GM12878 (cell line): ENCODE results near the gene SUSD6. TPM values are rescaled to one million over a fixed set of nuclear protein-coding genes. Genes with fewer than 3 reads are reported as not detected.

Source experiments
- BCL11A ChIP-seq: IDR thresholded peaks from 2 replicates; pipeline ENCODE4 v1.6.1; 2011; ENCODE audit warnings: low read depth, low read length
- ESRRA ChIP-seq: IDR thresholded peaks from 2 replicates; pipeline ENCODE4 v1.6.1; 2012; ENCODE audit warnings: mild to moderate bottlenecking, low read length, improper control_type of control experiment
- ETV6 ChIP-seq, 2 experiments: fragments of 450-650 bp in 1 of 2; IDR thresholded peaks in 1 of 2; conservative IDR thresholded peaks in 1 of 2; 2 replicates each; pipeline ENCODE4 v1.6.1; 2014; ENCODE audit warnings: antibody characterized with exemption in 1 of 2, borderline replicate concordance in 1 of 2, low read depth in 1 of 2, mild to moderate bottlenecking in 1 of 2, moderate library complexity in 1 of 2
- IKZF2 ChIP-seq, 2 experiments: fragments of 450-650 bp; IDR thresholded peaks; 2 replicates each; pipeline ENCODE4 v1.6.1; 2017; ENCODE audit warnings: mild to moderate bottlenecking in 2 of 2, moderate library complexity in 2 of 2
- KAT2A ChIP-seq: conservative IDR thresholded peaks from 2 replicates; pipeline ENCODE4 v1.6.1; 2011; ENCODE audit warnings: low read depth, low read length; ENCODE audit not compliant: control insufficient read depth
- LARP7 ChIP-seq: fragments of 450-650 bp; IDR thresholded peaks from 2 replicates; pipeline ENCODE4 v1.6.1; 2017; ENCODE audit warnings: mild to moderate bottlenecking
- MYC ChIP-seq: IDR thresholded peaks from 2 replicates; pipeline ENCODE4 v1.6.1; 2011; ENCODE audit warnings: mild to moderate bottlenecking, low read length, moderate library complexity, inconsistent platforms; ENCODE audit not compliant: insufficient read depth, insufficient replicate concordance, insufficient read length, severe bottlenecking
- NR2C1 ChIP-seq: fragments of 450-650 bp; IDR thresholded peaks from 2 replicates; pipeline ENCODE4 v1.6.1; 2017; ENCODE audit warnings: antibody characterized with exemption, mild to moderate bottlenecking, moderate library complexity
- NR2F1 ChIP-seq: fragments of 450-650 bp; conservative IDR thresholded peaks from 2 replicates; pipeline ENCODE4 v1.6.1; 2017; ENCODE audit warnings: mild to moderate bottlenecking
- RUNX3 ChIP-seq: IDR thresholded peaks from 2 replicates; pipeline ENCODE4 v1.6.1; 2012; ENCODE audit warnings: low read length, inconsistent platforms
- STAT3 ChIP-seq: IDR thresholded peaks from 2 replicates; pipeline ENCODE4 v1.6.1; 2011; ENCODE audit warnings: low read depth, low read length, improper control_type of control experiment
- SUPT20H ChIP-seq: IDR thresholded peaks from 2 replicates; pipeline ENCODE4 v1.6.1; 2011; ENCODE audit warnings: low read depth, mild to moderate bottlenecking, low read length, moderate library complexity, borderline replicate concordance; ENCODE audit not compliant: control insufficient read depth
- WRNIP1 ChIP-seq: IDR thresholded peaks from 2 replicates; pipeline ENCODE4 v1.6.1; 2011; ENCODE audit warnings: low read depth, low read length, improper control_type of control experiment, borderline replicate concordance
- ZSCAN29 ChIP-seq: fragments of 450-650 bp; IDR thresholded peaks from 2 replicates; pipeline ENCODE4 v1.6.1; 2017; ENCODE audit warnings: mild to moderate bottlenecking, moderate library complexity
- polyA plus RNA-seq, 11 experiments: library from polyadenylated mRNA; depleted of rRNA in 4 of 11; unstranded in 6 of 11; stranded (reverse) in 5 of 11; fragments of >200 nt; fragmentation: Nextera tagmentation in 4 of 11; fragmentation: Illumina TruSeq in 1 of 11; extraction: Ambion mirVana in 4 of 11; extraction: Trizol in 1 of 11; gene quantifications; 1 replicate in 1 of 11; 2 replicates in 10 of 11; pipeline versions ENCODE4 v1.2.1 to v1.2.3, GENCODE V29; 2011 to 2016; ENCODE audit warnings: inconsistent platforms in 2 of 11, missing spikeins in 2 of 11, low read depth in 1 of 11
- total RNA-seq, 4 experiments: library from RNA; depleted of rRNA in 3 of 4; stranded (reverse); fragments of >200 nt in 3 of 4; fragmentation: Illumina TruSeq in 1 of 4; extraction: Trizol in 1 of 4; gene quantifications; 2 replicates each; pipeline versions ENCODE4 v1.2.1 to v1.2.3, GENCODE V29; 2013 to 2021
- TF ChIP-seq, protein P1 (sequence below): fragments of 450-650 bp; IDR thresholded peaks from 2 replicates; pipeline ENCODE4 v1.6.1; 2017; ENCODE audit warnings: mild to moderate bottlenecking, moderate library complexity
- TF ChIP-seq, protein P2 (sequence below): IDR thresholded peaks from 2 replicates; pipeline ENCODE4 v1.6.1; 2011; ENCODE audit warnings: borderline replicate concordance, low read depth, mild to moderate bottlenecking, moderate library complexity, low read length; ENCODE audit not compliant: insufficient read depth, poor library complexity, severe bottlenecking
- TF ChIP-seq, protein P3 (sequence below): fragments of 450-650 bp; IDR thresholded peaks from 2 replicates; pipeline ENCODE4 v1.6.1; 2018; ENCODE audit warnings: mild to moderate bottlenecking, low read depth, moderate library complexity; ENCODE audit not compliant: partially characterized antibody

SUSD6 gene
- total and polyA plus RNA-seq, 10 of the 15 experiments (the other 5 are each of a cell fraction or from before 2014, with no cell fraction given) = 6.6 to 39.8 (median 20.2) TPM

DNA sequence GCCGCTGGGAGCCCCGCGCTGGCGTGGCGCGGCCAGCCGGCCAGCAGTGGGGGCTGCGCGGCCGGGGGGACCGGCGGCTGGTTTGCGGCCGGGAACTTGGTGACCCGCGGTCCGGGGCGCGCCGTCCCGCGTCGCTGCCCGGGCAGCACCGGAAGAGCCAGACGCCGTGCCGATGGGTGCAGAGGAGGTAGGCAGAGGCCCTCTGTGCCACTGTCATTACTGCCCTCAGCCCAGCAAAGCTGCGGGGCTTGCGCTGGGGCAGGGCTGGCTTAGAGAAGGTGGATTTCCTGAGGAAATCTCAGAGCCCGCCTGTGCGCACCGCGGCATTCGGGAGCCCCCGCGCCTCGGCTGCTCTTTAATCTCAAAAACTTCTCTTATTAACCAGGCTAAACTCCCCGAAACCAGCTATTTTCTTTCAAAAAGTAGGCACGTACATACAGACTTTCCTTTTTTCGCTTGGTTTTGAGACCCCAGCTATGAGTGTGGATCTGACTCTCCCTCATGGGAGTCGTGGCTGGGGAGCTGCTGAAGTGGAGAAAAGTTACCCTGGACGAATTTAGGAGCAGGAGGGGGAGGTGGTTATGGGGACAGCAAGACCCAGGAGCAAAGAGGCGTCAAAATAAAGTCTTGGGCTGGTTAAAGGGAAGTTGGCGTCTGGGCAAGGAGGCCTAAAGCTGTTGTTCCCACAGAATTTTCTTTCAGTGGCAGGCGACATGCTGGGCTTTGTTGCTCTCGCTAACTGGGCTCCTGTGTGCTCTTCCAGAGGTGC lies 802 bp downstream of the SUSD6 start (continued):
- TF ChIP-seq LARP7 = peak; percentile 54
- TF ChIP-seq WRNIP1 = no peak
- TF ChIP-seq NR2C1 = no peak; the same call in 1 of the 2 replicates
- TF ChIP-seq SUPT20H = no peak
- peak; percentile 70 for TF ChIP-seq NR2F1
- TF ChIP-seq RUNX3 = peak; percentile 24; the same call in 1 of the 2 replicates
- TF ChIP-seq, protein P1, sequence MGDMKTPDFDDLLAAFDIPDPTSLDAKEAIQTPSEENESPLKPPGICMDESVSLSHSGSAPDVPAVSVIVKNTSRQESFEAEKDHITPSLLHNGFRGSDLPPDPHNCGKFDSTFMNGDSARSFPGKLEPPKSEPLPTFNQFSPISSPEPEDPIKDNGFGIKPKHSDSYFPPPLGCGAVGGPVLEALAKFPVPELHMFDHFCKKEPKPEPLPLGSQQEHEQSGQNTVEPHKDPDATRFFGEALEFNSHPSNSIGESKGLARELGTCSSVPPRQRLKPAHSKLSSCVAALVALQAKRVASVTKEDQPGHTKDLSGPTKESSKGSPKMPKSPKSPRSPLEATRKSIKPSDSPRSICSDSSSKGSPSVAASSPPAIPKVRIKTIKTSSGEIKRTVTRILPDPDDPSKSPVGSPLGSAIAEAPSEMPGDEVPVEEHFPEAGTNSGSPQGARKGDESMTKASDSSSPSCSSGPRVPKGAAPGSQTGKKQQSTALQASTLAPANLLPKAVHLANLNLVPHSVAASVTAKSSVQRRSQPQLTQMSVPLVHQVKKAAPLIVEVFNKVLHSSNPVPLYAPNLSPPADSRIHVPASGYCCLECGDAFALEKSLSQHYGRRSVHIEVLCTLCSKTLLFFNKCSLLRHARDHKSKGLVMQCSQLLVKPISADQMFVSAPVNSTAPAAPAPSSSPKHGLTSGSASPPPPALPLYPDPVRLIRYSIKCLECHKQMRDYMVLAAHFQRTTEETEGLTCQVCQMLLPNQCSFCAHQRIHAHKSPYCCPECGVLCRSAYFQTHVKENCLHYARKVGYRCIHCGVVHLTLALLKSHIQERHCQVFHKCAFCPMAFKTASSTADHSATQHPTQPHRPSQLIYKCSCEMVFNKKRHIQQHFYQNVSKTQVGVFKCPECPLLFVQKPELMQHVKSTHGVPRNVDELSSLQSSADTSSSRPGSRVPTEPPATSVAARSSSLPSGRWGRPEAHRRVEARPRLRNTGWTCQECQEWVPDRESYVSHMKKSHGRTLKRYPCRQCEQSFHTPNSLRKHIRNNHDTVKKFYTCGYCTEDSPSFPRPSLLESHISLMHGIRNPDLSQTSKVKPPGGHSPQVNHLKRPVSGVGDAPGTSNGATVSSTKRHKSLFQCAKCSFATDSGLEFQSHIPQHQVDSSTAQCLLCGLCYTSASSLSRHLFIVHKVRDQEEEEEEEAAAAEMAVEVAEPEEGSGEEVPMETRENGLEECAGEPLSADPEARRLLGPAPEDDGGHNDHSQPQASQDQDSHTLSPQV = no peak
- TF ChIP-seq MYC = no peak
- TF ChIP-seq, protein P2, sequence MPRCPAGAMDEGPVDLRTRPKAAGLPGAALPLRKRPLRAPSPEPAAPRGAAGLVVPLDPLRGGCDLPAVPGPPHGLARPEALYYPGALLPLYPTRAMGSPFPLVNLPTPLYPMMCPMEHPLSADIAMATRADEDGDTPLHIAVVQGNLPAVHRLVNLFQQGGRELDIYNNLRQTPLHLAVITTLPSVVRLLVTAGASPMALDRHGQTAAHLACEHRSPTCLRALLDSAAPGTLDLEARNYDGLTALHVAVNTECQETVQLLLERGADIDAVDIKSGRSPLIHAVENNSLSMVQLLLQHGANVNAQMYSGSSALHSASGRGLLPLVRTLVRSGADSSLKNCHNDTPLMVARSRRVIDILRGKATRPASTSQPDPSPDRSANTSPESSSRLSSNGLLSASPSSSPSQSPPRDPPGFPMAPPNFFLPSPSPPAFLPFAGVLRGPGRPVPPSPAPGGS = no peak
- no peak for TF ChIP-seq ZSCAN29
- no peak for TF ChIP-seq BCL11A
- TF ChIP-seq, protein P3, sequence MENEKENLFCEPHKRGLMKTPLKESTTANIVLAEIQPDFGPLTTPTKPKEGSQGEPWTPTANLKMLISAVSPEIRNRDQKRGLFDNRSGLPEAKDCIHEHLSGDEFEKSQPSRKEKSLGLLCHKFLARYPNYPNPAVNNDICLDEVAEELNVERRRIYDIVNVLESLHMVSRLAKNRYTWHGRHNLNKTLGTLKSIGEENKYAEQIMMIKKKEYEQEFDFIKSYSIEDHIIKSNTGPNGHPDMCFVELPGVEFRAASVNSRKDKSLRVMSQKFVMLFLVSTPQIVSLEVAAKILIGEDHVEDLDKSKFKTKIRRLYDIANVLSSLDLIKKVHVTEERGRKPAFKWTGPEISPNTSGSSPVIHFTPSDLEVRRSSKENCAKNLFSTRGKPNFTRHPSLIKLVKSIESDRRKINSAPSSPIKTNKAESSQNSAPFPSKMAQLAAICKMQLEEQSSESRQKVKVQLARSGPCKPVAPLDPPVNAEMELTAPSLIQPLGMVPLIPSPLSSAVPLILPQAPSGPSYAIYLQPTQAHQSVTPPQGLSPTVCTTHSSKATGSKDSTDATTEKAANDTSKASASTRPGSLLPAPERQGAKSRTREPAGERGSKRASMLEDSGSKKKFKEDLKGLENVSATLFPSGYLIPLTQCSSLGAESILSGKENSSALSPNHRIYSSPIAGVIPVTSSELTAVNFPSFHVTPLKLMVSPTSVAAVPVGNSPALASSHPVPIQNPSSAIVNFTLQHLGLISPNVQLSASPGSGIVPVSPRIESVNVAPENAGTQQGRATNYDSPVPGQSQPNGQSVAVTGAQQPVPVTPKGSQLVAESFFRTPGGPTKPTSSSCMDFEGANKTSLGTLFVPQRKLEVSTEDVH = no peak
- no peak for TF ChIP-seq STAT3
- TF ChIP-seq ESRRA = no peak
- no peak for TF ChIP-seq ETV6 (conservative IDR thresholded peaks at IDR 0.05 in 1 of 2, IDR thresholded peaks at IDR 0.05 in 1 of 2; ENCODE audit: borderline replicate concordance in 1 of 2, low read depth in 1 of 2)
- peak in 1 of 2 experiments; percentile 43; a peak in 1 of 4 replicates for TF ChIP-seq IKZF2 (IDR thresholded peaks at IDR 0.05)
- no peak for TF ChIP-seq KAT2A
